NCI-H774 (cell line): Measurements from ENCODE around the gene KCNQ2.

Experiments
- DNase-seq: peaks from one replicate; lab custom pipeline; 2025; lab: John Stamatoyannopoulos, UW

Gene KCNQ2

GRCh38 chr20:63403403-63404105 is 68.9 kb downstream of the KCNQ2 start:
- DNase-seq: no peak

DNA sequence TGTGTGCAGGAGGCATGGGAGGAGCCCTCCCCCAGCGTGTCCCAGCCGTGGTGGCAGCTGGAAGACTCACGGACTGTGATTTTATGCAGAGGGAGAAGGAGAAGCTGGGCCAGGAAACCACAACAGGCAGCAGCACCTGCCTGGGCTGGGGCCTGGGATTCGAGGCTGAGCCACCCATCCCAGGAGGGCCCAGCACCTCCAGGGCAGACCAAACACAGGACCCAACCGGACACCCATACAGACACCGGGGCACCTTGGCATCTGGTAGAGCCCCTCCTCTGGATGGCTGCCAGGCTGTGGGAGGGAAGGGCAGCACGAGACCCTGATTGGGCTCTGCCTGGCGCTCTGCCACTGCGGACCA is 69.6 kb downstream of the KCNQ2 start:
- peak; percentile 19 for DNase-seq

- DNase-seq: no peak
Observed at GRCh38 chr20:63402181-63402859, 70.1 kb downstream of the KCNQ2 start.

DNA sequence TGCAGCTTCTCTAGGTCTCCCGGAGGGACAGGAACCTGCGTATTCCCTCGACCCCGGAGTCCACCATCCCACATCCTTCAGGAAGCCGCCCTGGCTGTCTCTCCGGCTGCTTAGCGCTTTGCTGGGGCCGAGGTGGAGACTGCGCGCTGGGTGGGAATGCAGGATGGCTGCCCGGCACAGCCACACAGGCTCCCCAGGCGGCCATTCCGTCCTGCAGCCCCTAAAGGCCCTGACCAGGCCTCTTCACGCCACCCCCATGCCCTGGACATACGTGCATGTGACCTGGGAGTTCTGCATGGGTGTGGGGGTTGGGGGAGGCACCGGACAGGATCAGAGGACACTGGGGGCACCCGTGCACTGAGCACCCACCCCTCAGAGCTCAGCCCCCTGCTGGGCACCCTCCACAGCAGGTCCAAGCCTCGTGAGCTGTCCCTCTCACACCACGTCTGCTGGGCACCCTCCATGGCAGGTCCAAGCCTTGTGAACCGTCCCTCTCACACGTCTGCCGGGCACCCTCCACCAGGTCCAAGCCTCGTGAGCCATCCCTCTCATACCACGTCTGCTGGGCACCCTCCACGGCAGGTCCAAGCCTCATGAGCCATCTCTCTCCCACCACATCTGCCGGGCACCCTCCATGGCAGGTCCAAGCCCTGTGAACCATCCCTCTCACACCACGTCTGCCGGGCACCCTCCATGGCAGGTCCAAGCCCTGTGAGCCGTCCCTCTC is 70.9 kb downstream of the KCNQ2 start:
- DNase-seq: no peak

GRCh38 chr20:63400486-63401210 is 71.8 kb downstream of the KCNQ2 start:
- no peak for DNase-seq

- no peak for DNase-seq
Observed at GRCh38 chr20:63399596-63400375, 72.7 kb downstream of the KCNQ2 start.

DNA sequence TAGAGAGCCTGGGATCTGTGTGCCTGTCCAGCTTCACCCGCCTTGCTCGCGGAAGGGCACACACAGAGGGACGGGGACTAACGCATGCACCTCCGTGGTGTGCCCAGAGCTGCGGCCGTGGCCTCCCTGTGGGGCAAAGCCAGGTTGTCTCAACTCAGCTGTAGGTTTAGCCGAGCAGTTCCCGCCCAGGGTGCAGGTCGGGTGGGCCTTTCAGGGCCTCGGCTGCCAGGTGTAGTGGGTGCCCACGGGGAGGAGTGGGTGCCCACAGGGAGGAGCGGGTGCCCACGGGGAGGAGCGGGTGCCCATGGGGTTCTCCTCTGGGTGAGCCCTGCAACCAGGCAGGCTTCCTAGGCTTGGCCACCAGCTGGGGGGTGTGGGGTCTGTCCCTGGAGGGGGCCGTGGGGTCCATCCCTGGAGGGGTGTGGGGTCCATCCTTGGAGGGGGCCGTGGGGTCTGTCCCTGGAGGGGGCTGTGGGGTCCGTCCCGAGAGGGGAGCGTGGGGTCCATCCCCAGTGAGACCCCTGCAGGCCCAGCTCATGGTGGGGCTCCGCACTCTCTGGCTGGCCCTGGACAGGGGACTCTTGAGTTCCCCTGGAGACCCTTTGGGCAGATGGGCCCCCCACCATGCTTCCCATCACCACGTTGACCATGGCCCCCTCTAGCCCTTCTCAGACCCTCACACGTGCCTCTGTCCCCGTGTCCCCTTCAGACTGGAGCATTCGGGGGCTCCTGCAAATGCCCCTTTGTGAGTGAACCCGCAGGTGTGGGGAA is 73.5 kb downstream of the KCNQ2 start:
- no peak for DNase-seq

GRCh38 chr20:63397946-63398450 is 74.5 kb downstream of the KCNQ2 start:
- DNase-seq: no peak

- no peak for DNase-seq
Observed at GRCh38 chr20:63397155-63397843, 75.2 kb downstream of the KCNQ2 start.

GRCh38 chr20:63396300-63396699 is 76.2 kb downstream of the KCNQ2 start:
- no peak for DNase-seq

DNA sequence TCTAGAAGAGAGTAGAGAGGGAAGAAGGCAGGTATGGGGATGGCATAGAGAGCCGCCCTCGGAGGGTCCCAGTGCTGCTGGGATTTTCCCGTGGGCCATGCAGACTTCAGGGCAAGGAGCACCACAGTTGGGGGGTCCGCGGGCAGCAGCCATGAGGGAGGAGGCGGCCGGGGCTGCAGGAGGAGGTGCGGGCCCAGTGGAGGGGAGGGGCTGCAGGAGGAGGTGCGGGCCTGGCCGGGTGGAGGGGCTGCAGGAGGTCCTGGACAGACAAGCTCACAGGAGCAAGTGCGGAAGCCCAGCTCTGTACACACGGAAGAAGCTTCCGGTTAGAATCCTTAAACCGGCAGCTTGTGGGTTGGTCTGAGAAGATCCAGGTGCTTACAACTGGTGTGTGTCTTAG is 76.7 kb downstream of the KCNQ2 start:
- DNase-seq: no peak

DNA sequence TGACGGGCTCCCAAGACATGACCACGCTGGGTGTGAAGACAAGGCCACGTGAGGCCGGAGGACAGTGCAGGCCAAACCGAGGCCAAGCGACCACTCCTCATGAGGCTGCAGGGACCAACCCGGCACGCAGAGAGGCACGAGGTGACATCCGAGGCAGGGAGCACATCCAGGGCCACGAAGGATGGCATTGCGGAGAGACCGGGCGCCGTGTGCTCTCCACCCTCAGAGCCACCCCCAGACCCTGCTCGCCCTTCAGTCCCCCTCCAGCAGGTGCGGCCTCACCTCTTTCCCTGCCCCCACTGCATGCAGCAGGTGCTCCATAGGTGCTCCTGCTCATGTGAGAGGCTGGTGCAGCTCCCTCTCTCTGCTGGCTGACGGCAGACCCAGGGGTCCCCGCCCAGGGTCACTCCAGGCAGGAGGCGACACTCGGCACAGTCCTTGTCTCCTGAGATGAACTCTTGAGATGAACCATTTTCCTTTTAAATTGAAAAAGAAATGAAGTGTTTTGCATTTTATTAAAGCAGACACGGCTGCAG is 77.5 kb downstream of the KCNQ2 start:
- no peak for DNase-seq

DNA sequence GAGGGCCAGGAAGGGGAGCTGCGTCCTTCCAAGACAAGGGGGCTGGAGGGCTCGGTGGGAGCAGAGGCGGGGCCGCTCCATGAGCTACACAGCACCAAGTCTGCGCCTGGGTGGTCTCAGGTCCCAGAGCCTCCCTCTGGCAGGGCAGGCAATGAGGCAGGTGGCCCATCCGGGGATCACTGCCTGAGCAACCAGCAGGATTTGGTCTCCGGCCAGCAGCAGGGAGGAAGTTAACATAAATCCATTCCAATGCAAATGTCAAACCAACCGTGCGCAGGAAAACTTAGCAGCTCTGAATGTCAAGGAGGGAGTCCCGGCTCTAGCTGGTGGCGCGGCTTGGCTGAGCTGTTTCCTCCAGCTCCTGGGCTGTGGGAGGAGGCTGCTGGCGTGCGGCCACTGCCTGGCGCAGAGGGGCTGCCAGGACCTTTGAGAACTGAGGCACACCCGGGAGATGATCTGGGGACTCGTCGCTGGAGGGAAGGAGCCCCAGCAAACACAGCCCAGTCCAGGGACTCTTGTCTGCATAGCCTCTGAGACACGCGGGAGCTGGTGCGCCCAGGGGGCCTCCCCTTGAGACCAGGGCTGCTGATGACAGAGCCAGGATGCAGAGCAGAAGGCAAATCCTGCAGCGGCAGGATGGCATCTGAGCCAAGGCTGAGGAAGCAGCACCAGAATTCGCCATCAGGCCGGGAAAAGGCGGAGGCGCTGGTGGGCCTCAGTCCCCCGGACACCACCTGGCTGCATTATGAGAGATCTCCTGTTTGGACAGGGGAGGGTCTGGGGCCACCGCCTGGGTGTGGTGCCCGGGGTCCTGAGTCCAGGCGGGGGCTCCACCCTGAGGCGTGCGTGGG is 78.2 kb downstream of the KCNQ2 start:
- no peak for DNase-seq

DNA sequence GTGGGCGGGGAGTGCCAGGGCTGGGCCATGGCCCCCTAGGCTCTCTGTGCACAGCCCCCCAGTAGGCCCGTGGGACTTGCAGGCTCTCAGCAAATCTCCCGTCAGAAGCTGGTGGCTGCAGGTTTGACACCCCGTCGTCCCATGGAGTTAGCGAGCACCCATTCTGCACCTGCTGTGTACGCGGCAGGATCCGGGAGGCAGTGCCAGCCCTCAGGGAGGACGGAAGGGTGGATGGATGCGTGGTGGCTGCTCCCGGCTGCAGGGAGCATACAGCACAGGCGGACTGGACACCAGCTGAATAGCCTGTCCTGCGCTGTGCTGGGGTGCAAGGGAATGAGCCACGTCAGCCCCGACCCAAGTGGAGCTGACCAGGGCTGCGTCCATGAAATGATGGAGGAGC is 78.9 kb downstream of the KCNQ2 start:
- DNase-seq: no peak

DNA sequence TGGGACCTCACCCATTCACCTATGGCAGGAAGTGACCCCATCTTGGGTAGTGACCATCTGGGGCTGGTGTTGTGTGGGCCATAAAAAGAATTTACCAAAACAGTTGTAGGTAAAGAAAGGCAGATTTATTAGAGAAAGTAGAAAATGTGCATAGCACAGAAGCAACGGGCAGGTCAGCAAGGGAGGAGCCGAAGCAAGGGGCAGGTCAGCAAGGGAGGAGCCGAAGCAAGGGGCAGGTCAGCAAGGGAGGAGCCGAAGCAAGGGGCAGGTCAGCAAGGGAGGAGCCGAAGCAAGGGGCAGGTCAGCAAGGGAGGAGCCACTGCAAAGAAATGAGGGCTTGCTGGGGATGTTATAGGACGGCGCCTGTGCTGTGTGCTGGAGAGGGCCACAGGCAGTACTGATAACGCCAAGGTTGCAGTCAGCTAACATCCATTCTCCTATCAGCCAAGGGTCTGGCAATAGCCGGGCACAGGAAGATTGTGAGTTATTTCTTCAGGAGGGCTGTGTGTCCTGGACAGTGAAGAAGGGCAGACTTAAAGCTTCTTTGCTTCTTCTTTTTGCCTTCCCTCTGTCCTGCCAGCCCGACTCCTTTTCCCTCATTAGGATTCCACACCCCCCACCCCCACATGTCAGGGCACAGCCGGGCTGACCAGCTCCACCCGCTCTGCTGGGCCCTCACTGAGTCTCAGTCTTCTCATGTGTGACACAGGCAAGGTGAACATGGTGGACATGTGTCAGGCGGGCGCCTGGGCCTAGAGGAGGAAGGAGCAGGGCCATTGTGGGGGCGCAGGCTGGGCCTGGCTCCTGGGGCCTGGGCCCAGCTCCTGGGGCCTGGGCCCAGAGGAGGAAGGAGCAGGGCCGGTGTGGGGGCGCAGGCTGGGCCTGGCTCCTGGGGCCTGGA is 79.7 kb downstream of the KCNQ2 start:
- DNase-seq: no peak

DNA sequence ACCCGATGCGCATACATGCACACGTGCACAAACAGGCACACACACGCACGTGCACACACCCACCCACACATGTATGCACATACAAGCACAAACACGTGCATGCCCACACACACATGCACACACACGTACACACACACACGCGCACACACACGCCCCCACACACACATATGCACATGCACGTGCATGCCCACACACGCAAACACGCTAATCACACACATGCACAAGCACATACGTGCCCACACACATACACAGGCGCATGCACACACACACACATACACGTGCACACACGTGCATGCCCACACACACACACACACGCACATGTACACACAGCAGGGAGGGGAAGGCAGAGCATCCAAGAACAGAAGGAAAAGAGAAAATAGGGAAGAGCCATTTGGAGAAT is 84.5 kb downstream of the KCNQ2 start:
- DNase-seq: no peak

DNA sequence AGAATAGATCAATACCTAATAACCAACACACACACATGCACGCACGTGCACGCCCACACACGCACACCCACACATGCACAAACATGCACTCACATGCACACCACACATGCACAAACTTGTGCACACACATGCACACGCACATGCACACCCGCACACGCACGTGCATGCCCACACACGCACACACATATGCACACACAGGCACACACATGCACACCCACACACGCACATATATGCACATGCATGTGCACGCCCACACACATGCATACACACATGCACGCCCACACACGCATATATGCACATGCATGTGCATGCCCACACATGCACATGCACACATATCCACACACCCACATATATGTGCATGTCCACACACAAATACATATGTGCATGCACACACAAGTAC is 85.1 kb downstream of the KCNQ2 start:
- DNase-seq: no peak

DNA sequence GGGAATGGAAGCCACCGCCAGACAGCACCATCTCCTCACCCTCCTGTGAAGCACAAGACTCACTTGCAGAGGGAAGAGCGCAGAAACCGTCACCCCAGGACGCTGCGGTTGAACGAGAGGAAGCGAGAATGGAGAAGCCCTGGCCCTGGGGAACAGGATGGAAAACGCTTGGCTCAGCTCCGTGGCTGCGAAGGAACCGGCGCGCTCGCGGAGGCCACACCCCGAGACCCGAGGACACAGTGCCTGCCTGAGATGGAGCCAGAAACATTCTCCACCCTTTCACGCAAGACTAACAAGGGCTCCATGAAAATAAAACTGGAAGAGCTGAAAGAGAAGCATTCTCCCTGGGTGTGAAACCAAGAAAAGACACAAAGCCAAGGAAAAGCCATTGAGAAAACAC is 86.0 kb downstream of the KCNQ2 start:
- no peak for DNase-seq
